Measurements from ENCODE around the gene KCNA5. TPM values are rescaled to one million over a fixed set of nuclear protein-coding genes. Genes with fewer than 3 reads are reported as not detected.

Gene KCNA5
- total RNA-seq, 4 donors from 2014 or later = 0.51 to 4.8 (median 2.7) TPM; not detected in 1

GRCh38 chr12:5018677-5019076 lies 25.0 kb upstream of the KCNA5 start:
- Histone ChIP-seq H3K27ac (no peak overlapping the region), H3K27me3 (no peaks in the 10 kb centered on the region), H3K36me3 (no peaks in the 10 kb centered on the region), H3K4me1 (no peaks in the 10 kb centered on the region), H3K4me3 (no peak overlapping the region), H3K9me3 (no peaks in the 10 kb centered on the region)
- TF ChIP-seq CTCF (IDR thresholded peaks at IDR 0.05) (no peak), POLR2A (IDR thresholded peaks at IDR 0.05) (no peak)
- intact Hi-C loops (cut with DNase I; ENCODE audit: low total_unique reads) = no loop called here
- DNase-seq = no peak

GRCh38 chr12:5022025-5022424 lies 21.7 kb upstream of the KCNA5 start:
- intact Hi-C loops (cut with DNase I; ENCODE audit: low total_unique reads) = no loop called here
- no peak for DNase-seq
- H3K4me1 ChIP-seq = no peaks in the 10 kb centered on the region
- no peaks in the 10 kb centered on the region for H3K9me3 ChIP-seq
- H3K27ac ChIP-seq = no peak overlapping the region
- H3K36me3 ChIP-seq = no peaks in the 10 kb centered on the region
- no peak for TF ChIP-seq POLR2A (IDR thresholded peaks at IDR 0.05)
- no peak for TF ChIP-seq CTCF (IDR thresholded peaks at IDR 0.05)
- H3K27me3 ChIP-seq = no peaks in the 10 kb centered on the region
- no peak overlapping the region for H3K4me3 ChIP-seq

- intact Hi-C loops (cut with DNase I; ENCODE audit: low total_unique reads) = no loop called here
- no peaks in the 10 kb centered on the region for H3K36me3 ChIP-seq
- DNase-seq = no peak
Observed at GRCh38 chr12:5022465-5023061, 21.1 kb upstream of the KCNA5 start.

GRCh38 chr12:5023842-5024241 lies 19.8 kb upstream of the KCNA5 start:
- intact Hi-C loops (cut with DNase I; ENCODE audit: low total_unique reads) = no loop called here

More at GRCh38 chr12:5022465-5023061, 21.1 kb upstream of the KCNA5 start:
- TF ChIP-seq CTCF (IDR thresholded peaks at IDR 0.05) = peak; percentile 56 to 71 (median 64)
- TF ChIP-seq POLR2A (IDR thresholded peaks at IDR 0.05) = no peak
- Histone ChIP-seq H3K9me3 (no peaks in the 10 kb centered on the region), H3K27me3 (no peaks in the 10 kb centered on the region), H3K4me1 (no peaks in the 10 kb centered on the region), H3K4me3 (no peak overlapping the region), H3K27ac (no peak overlapping the region)

More at GRCh38 chr12:5023842-5024241, 19.8 kb upstream of the KCNA5 start:
- no peaks in the 10 kb centered on the region for H3K27me3 ChIP-seq
- H3K9me3 ChIP-seq = no peaks in the 10 kb centered on the region
- DNase-seq = no peak
- H3K27ac ChIP-seq = no peak overlapping the region
- no peak overlapping the region for H3K4me3 ChIP-seq
- no peaks in the 10 kb centered on the region for H3K36me3 ChIP-seq
- TF ChIP-seq CTCF (IDR thresholded peaks at IDR 0.05) (no peak), POLR2A (IDR thresholded peaks at IDR 0.05) (no peak)
- H3K4me1 ChIP-seq = no peaks in the 10 kb centered on the region

Data from uterus (tissue), 4 donors.